Lung (tissue), 12 donors: Measurements from ENCODE around the gene GFRAL. TPM values are rescaled to one million over a fixed set of nuclear protein-coding genes. Genes with fewer than 3 reads are reported as not detected.

ENCODE experiments used
- ATAC-seq: fragments of 200-7000 bp; cut with Tn5 transposase; one replicate; pipeline ENCODE4 v1.9.1; 2020; ENCODE audit warnings: moderate number of reproducible peaks; ENCODE audit not compliant: insufficient read depth, low FRiP score
- DNase-seq, 3 donors: peaks; one replicate each; pipeline ENCODE4 v3.0.0-alpha.2; 2013 to 2017
- H3K27ac ChIP-seq, 2 donors: one replicate each; pipeline ENCODE4 v1.5.1; 2013; ENCODE audit warnings: mild to moderate bottlenecking in 2 of 2, moderate library complexity in 2 of 2, control low read depth in 1 of 2, inconsistent platforms in 1 of 2, low read depth in 1 of 2, low read length in 1 of 2
- H3K27me3 ChIP-seq, 3 donors: one replicate each; pipeline ENCODE4 v1.5.1; 2013; ENCODE audit warnings: low read length in 2 of 3; ENCODE audit not compliant: control insufficient read depth in 3 of 3, insufficient read depth in 3 of 3
- H3K36me3 ChIP-seq, 4 donors: one replicate each; pipeline ENCODE4 v1.5.1; 2013; ENCODE audit warnings: low read length in 4 of 4, mild to moderate bottlenecking in 1 of 4, moderate library complexity in 1 of 4; ENCODE audit not compliant: control insufficient read depth in 4 of 4, insufficient read depth in 4 of 4
- H3K4me1 ChIP-seq, 5 donors: one replicate each; pipeline ENCODE4 v1.5.1; 2013; ENCODE audit warnings: low read length in 5 of 5, mild to moderate bottlenecking in 2 of 5, moderate library complexity in 1 of 5; ENCODE audit not compliant: control insufficient read depth in 5 of 5, insufficient read depth in 5 of 5
- H3K4me3 ChIP-seq: one replicate; pipeline ENCODE4 v1.5.1; 2013; ENCODE audit warnings: mild to moderate bottlenecking, control low read depth, moderate library complexity
- H3K9ac ChIP-seq, 2 donors: one replicate each; pipeline ENCODE4 v1.5.1; 2013; ENCODE audit warnings: low read length in 2 of 2, control low read depth in 1 of 2; ENCODE audit not compliant: insufficient read depth in 1 of 2
- H3K9me3 ChIP-seq, 4 donors: one replicate each; pipeline ENCODE4 v1.5.1; 2013; ENCODE audit warnings: low read length in 3 of 4, mild to moderate bottlenecking in 1 of 4, moderate library complexity in 1 of 4; ENCODE audit not compliant: control insufficient read depth in 4 of 4, insufficient read depth in 3 of 4
- CTCF ChIP-seq: IDR thresholded peaks from 2 replicates; pipeline ENCODE4 v1.5.1; 2012; ENCODE audit warnings: mild to moderate bottlenecking; ENCODE audit errors: control extremely low read depth, extremely low read depth
- WGBS, 2 donors: extraction: QIAGEN DNeasy Blood & Tissue Kit; methylation state at CpG; one replicate each; pipeline ENCODE4 v1.1.7; 2013; 5-methylcytosine and 5-hydroxymethylcytosine counted together
- polyA plus RNA-seq, 2 donors: library from polyadenylated mRNA; stranded (reverse); fragments of 200-250 nt; gene quantifications; one replicate each; pipeline ENCODE4 v1.2.1, GENCODE V29; 2013
- total RNA-seq, 2 donors: library from RNA; depleted of rRNA in 1 of 2; stranded (reverse); fragments of >200 nt in 1 of 2; gene quantifications; one replicate each; pipeline ENCODE4 v1.2.1, GENCODE V29; 2014 to 2021
- donor health status: control.
- donor health status: control.
- donor health status: Bipolar disorder and iron deficiency.
- donor health status: healthy.
- donor health status: DM: yes; HTN: yes; CAD: no.

Gene GFRAL
- total and polyA plus RNA-seq, 4 donors: not detected

DNA sequence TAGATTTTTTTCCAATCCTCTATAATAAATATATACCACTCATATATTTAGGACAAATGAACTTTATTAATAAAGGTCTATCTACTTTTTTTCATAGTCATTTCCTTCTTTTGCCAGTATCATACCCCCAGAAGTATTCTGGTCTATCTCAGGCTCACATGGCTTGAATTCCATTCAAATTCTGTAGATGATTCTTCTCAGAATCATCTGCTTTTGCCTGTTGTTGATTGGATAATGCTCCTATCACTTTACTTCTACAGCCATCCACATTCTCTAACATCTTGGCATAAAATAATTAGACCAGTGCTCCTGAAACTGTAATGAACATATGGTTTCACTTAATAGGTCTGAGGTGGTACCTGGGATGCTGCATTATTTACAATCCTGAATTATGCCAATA is 121.2 kb downstream of the GFRAL start:
- Histone ChIP-seq H3K36me3 (no peaks in the 10 kb centered on the region), H3K4me1 (peaks cover 0 to 11% (median 2%) of the 10 kb centered on the region in 5 donors), H3K27ac (no peak overlapping the region), H3K27me3 (no peaks in the 10 kb centered on the region), H3K9ac (no peak overlapping the region), H3K9me3 (no peaks in the 10 kb centered on the region), H3K4me3 (no peak overlapping the region)
- DNase-seq (no peak), ATAC-seq (no peak)
- no peak for TF ChIP-seq CTCF

GRCh38 chr6:55449225-55449624 is 122.0 kb downstream of the GFRAL start:
- no peak for ATAC-seq
- no peak for TF ChIP-seq CTCF
- peaks cover 0 to 11% (median 2%) of the 10 kb centered on the region in 5 donors for H3K4me1 ChIP-seq

DNA sequence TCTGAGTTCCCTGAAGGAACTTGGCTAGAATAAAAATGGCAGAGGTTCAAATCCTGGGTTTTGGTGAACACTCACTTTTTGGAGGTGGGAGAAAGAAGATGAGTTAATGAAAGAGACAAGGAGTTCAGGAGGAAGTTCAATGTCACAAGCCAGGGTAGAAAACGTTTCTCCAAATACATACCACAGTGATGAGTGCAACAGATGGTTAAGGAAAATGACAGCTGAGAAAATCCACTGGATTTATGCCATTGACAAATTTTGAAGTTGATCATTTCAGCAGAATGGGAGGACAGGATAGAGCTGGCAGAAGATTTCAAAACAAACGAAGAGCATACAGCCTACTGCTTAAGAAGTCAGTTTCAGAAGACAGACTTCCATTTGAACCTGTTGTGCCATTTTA is 122.7 kb downstream of the GFRAL start:
- 38 to 55% methylated on average over 2 of the region's 2 CpGs for WGBS, 2 donors

More at GRCh38 chr6:55449225-55449624, 122.0 kb downstream of the GFRAL start:
- Histone ChIP-seq H3K9ac (no peak overlapping the region), H3K9me3 (no peaks in the 10 kb centered on the region), H3K27me3 (no peaks in the 10 kb centered on the region), H3K27ac (no peak overlapping the region), H3K4me3 (no peak overlapping the region), H3K36me3 (no peaks in the 10 kb centered on the region)
- WGBS, 2 donors: 60 to 64% methylated on average over 3 of the region's 3 CpGs
- peak; percentile 41 to 80 (median 75) for DNase-seq

More for the DNA sequence above, 122.7 kb downstream of the GFRAL start:
- TF ChIP-seq CTCF: no peak
- Histone ChIP-seq H3K9ac (no peak overlapping the region), H3K4me1 (peaks cover 0 to 11% (median 2%) of the 10 kb centered on the region in 5 donors), H3K4me3 (no peak overlapping the region), H3K27ac (no peak overlapping the region), H3K27me3 (no peaks in the 10 kb centered on the region), H3K36me3 (no peaks in the 10 kb centered on the region), H3K9me3 (no peaks in the 10 kb centered on the region)
- DNase-seq: peak in 2 of 3 donors; percentile 36 to 41
- ATAC-seq: no peak

Other genes with a start within 250 kb of the GFRAL start
- not detected for gene HCRTR2, start 153.0 kb upstream of the GFRAL start, total RNA-seq
- not detected for gene HCRTR2, start 153.0 kb upstream of the GFRAL start, polyA plus RNA-seq